Right atrium auricular region (tissue), 2 donors: Measurements from ENCODE around the gene RBM38. TPM values are rescaled to one million over a fixed set of nuclear protein-coding genes. Genes with fewer than 3 reads are reported as not detected.

Experiments
- DNase-seq: peaks from one replicate; pipeline ENCODE4 v3.0.0-alpha.2; 2019; ENCODE audit warnings: low spot score
- H3K27ac ChIP-seq, 2 donors: fragments of 200-600 bp; sonication (generic); 1 replicate in 1 of 2; 2 replicates in 1 of 2; pipeline ENCODE4 v1.5.1; 2016 to 2019
- H3K27me3 ChIP-seq, 2 donors: fragments of 200-600 bp; sonication (generic); one replicate each; pipeline versions ENCODE4 v1.5.1 to v1.6.0; 2017 to 2019
- H3K36me3 ChIP-seq: fragments of 200-600 bp; sonication (generic); one replicate; pipeline ENCODE4 v1.5.1; 2016
- H3K4me1 ChIP-seq, 2 donors: fragments of 200-600 bp; sonication (generic); one replicate each; pipeline versions ENCODE4 v1.5.1 to v1.6.0; 2017 to 2019
- H3K4me3 ChIP-seq, 2 donors: fragments of 200-600 bp; sonication (generic); 1 replicate in 1 of 2; 2 replicates in 1 of 2; pipeline ENCODE4 v1.5.1; 2017 to 2019; ENCODE audit warnings: mild to moderate bottlenecking in 1 of 2, moderate library complexity in 1 of 2
- H3K9me3 ChIP-seq, 2 donors: fragments of 200-600 bp; sonication (generic); one replicate each; pipeline ENCODE4 v1.5.1; 2019
- CTCF ChIP-seq, 2 donors: fragments of 200-600 bp; sonication (generic); IDR thresholded peaks; one replicate each; pipeline ENCODE4 v1.5.1; 2019; ENCODE audit warnings: antibody characterized with exemption in 2 of 2
- total RNA-seq, 2 donors: library from RNA; depleted of rRNA; stranded (reverse); fragments of >200 nt; gene quantifications; one replicate each; pipeline ENCODE4 v1.1.0, GENCODE V29; 2016

The RBM38 gene
- total RNA-seq, 2 donors from 2014 or later, result 127 to 151 TPM

GRCh38 chr20:57402206-57403125 lies 11.3 kb downstream of the RBM38 start:
- Histone ChIP-seq H3K27ac (peak overlapping the region in 1 of 2 donors; percentile 76), H3K36me3 (peaks cover 74% of the 10 kb centered on the region), H3K27me3 (no peaks in the 10 kb centered on the region), H3K4me1 (peaks cover 0 to 89% of the 10 kb centered on the region in 2 donors), H3K4me3 (no peak overlapping the region), H3K9me3 (no peaks in the 10 kb centered on the region)
- no peak for DNase-seq
- TF ChIP-seq CTCF (IDR thresholded peaks at IDR 0.05), result no peak

- H3K36me3 ChIP-seq, result peaks cover 78% of the 10 kb centered on the region
- no peaks in the 10 kb centered on the region for H3K27me3 ChIP-seq
- H3K9me3 ChIP-seq, result no peaks in the 10 kb centered on the region
- H3K27ac ChIP-seq, result peak overlapping the region in 1 of 2 donors; percentile 76
- no peak for TF ChIP-seq CTCF (IDR thresholded peaks at IDR 0.05)
- peaks cover 0 to 89% of the 10 kb centered on the region in 2 donors for H3K4me1 ChIP-seq
- H3K4me3 ChIP-seq, result no peak overlapping the region
- DNase-seq, result no peak
Measured at GRCh38 chr20:57403216-57403615, 12.0 kb downstream of the RBM38 start.

GRCh38 chr20:57404006-57404405 lies 12.8 kb downstream of the RBM38 start:
- TF ChIP-seq CTCF (IDR thresholded peaks at IDR 0.05), result no peak
- H3K9me3 ChIP-seq, result no peaks in the 10 kb centered on the region
- peaks cover 0 to 89% of the 10 kb centered on the region in 2 donors for H3K4me1 ChIP-seq
- H3K4me3 ChIP-seq, result no peak overlapping the region
- H3K36me3 ChIP-seq, result peaks cover 85% of the 10 kb centered on the region
- peak overlapping the region in 1 of 2 donors; percentile 76 for H3K27ac ChIP-seq
- no peaks in the 10 kb centered on the region for H3K27me3 ChIP-seq
- no peak for DNase-seq

GRCh38 chr20:57404419-57405072 lies 13.3 kb downstream of the RBM38 start:
- peaks cover 90% of the 10 kb centered on the region for H3K36me3 ChIP-seq
- H3K27me3 ChIP-seq, result no peaks in the 10 kb centered on the region
- H3K4me3 ChIP-seq, result no peak overlapping the region
- no peak for DNase-seq
- TF ChIP-seq CTCF (IDR thresholded peaks at IDR 0.05), result no peak
- peaks cover 0 to 89% of the 10 kb centered on the region in 2 donors for H3K4me1 ChIP-seq
- H3K9me3 ChIP-seq, result no peaks in the 10 kb centered on the region
- H3K27ac ChIP-seq, result peak overlapping the region in 1 of 2 donors; percentile 76

- DNase-seq, result no peak
- TF ChIP-seq CTCF (IDR thresholded peaks at IDR 0.05), result no peak
- no peaks in the 10 kb centered on the region for H3K27me3 ChIP-seq
- peak overlapping the region; percentile 75 to 76 for H3K27ac ChIP-seq
- H3K4me3 ChIP-seq, result no peak overlapping the region
- no peaks in the 10 kb centered on the region for H3K9me3 ChIP-seq
- H3K4me1 ChIP-seq, result peaks cover 0 to 89% of the 10 kb centered on the region in 2 donors
- peaks cover 84% of the 10 kb centered on the region for H3K36me3 ChIP-seq
Measured at GRCh38 chr20:57405236-57406016, 14.2 kb downstream of the RBM38 start.
